Testis (tissue), 2 donors: Measurements from ENCODE around the gene ENTPD8.

ENCODE experiments used
- CTCF ChIP-seq, 3 experiments: fragments of 450-650 bp in 2 of 3; fragments of 200-600 bp in 1 of 3; sonication (generic) in 1 of 3; IDR thresholded peaks; one replicate each; pipeline ENCODE4 v1.5.1; 2016 to 2019; ENCODE audit warnings: antibody characterized with exemption in 3 of 3, mild to moderate bottlenecking in 2 of 3, moderate library complexity in 1 of 3
- POLR2A ChIP-seq: fragments of 450-650 bp; IDR thresholded peaks from one replicate; pipeline ENCODE4 v1.6.1; 2017; ENCODE audit warnings: antibody characterized with exemption, mild to moderate bottlenecking, moderate library complexity

- TF ChIP-seq POLR2A (no peak), CTCF (IDR thresholded peaks at IDR 0.05) (no peak)
Observed at GRCh38 chr9:137389428-137389746, 51.8 kb downstream of the ENTPD8 start.
